Middle frontal gyrus (tissue), 1 donor: Measurements from ENCODE around the gene ENDOD1.
"Not testable (repeated sequence)": the region's sequence is repeated elsewhere in the genome, so short reads cannot be mapped to it uniquely, and the experiment has no call there.

Experiments
- DNase-seq: peaks from one replicate; pipeline ENCODE4 v3.0.0-alpha.2; 2015; ENCODE audit warnings: low spot score; ENCODE audit errors: extremely low spot score

ENDOD1 gene

DNA sequence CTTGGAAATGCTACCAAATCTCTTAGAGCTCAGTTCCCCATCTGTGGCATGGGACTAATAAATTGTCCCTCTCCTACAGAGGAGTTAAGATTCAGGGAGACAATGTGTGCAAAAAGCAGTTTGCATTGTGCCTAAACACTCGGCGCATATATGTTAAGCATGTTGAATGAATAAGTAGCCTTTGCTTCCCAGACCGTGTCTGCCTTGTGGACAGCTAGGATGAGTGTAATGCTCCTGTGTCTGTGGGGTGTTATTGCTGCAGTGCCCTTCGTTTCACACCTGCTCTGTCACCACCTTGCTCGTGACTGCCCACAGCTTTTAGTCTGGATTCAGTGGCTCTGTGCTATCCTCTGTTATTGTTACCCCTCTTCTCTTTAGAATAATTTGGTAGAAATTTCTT, 14.1 kb downstream of the ENDOD1 start:
- no peak for DNase-seq

DNA sequence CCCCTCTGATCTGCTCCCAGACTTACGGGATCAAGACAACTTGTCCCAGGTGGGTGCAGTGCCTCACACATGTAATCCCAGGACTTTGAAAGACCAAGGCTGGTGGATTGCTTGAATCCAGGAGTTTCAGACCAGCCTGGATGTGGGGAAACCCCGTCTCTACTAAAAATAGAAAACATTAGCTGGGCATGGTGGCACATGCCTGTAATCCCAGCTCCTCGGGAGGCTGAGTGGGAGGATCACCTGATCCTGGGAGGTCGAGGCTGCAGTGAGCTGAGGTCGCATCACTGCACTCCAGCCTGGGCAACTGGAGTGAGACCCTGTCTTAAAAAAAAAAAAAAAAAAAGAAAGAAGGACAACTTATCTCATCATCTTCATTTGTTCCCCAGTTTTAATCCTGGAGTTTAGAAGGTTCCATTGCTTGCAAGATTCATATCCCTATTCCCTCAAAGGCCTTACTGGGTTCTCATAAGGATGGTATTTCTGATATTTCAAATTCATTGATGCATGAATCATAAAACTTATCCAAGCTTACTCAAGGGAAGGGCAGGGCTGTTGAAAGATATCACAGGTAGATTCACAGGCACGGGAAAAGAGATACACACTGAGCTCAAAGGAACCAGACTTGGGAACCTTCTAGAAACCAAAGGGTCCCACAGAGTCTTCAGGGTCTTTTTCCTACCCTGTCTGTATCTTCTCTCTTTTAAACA, 14.6 kb downstream of the ENDOD1 start:
- DNase-seq: no peak

GRCh38 chr11:95104856-95105255, 15.2 kb downstream of the ENDOD1 start:
- no peak for DNase-seq

- DNase-seq: no peak
Observed at GRCh38 chr11:95108159-95108611, 18.5 kb downstream of the ENDOD1 start.

GRCh38 chr11:95108671-95109551, 19.3 kb downstream of the ENDOD1 start:
- no peak for DNase-seq

DNA sequence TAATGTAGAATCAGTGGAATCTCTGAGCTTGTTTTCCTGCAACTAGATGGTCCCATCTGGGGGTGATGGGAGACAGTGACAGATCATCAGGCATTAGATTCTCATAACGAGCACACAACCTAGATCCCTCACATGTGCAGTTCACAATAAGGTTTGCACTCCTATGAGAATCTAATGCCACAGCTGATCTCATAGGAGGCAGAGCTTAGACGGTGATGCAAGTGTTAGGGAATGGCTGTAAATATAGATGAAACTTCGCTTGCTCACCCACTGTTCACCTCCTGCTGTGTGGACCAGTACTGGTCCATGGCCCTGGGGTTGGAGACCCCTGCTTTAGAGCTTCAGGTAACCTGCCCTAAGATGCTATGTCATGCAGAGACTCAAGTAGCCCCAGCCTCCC, 21.8 kb downstream of the ENDOD1 start:
- not testable (repeated sequence) for DNase-seq

DNA sequence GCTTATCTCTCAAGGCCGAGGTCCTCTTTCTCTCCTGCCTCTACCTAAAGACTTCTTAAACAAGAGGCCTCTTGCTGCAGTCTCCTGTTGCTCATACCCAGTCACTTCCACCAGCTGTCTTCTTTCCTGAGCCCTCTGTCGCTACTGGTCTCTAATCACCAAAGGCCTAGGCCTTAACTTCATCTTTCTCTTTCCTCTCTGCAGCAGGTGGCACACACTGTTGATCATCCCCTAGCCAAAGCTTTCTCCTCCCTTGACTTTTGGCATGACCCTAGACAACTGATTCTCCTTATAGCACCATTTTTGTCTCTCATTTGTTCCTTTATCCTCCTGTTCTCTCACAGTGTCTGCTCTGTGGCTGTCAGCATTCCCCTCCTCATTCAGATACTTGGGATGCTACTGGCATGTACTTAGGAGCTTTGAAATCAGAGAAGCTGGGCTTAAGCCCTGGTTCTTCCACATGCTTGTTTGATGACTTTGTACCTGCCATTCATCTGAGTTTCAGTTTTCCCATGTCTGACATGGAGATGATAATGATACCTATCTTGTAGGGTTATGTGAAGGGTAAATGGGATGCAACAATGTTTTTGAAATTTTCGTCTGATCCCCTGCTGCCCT, 22.4 kb downstream of the ENDOD1 start:
- DNase-seq: no peak

GRCh38 chr11:95115597-95115996, 26.0 kb downstream of the ENDOD1 start:
- no peak for DNase-seq

DNA sequence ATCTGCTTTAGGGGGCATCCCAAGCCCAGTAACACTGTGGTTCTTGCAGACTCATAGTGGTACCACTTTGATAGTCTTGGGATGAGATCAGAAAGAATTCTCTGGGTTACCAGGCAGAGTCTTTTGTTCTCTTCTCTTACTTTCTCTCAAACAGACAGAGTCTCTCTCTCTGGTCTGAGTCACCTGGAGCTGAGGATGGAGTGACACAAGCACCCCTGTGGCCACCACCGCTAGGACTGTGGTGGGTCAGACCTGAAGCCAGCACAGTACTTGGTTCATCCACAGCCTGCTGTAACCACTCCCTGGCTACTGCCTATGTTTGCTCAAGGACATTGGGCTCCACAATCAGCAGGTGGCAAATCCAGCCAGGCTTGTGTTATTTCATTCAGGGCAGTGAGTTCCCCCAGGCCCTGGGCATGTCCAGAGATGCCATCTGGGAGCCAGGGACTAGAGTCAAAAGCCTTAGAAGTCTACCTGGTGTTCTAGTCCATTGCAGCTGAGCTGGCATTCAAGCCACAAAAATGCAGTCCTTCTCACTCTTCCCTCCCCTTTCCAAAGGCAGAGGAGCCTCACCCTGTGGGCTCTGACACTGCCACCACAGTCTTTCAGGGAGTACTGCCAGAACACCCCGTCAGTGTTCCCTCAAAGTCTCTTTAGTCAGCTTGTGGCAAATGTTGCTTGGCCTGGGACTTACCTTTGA, 29.9 kb downstream of the ENDOD1 start:
- DNase-seq: no peak

DNA sequence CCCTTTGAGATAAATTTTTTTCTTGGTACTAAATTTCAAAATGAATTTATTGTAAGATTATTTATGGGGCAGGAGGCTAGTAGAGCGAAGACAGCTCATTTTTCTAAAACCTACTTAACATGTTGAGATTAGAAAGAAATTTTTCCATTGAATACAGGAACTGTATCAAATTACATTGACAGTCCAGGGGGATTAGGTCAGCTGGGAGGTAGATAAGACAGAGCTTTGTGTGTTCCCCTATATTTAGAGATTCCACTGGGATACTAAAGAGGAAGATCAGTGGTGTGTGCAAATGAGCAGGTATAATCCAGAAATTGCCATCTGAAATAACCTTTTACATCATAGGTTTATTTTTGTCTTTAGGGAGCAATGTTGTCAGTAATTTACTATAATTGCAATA, 32.1 kb downstream of the ENDOD1 start:
- DNase-seq: no peak

- no peak for DNase-seq
Observed at GRCh38 chr11:95123556-95123955, 33.9 kb downstream of the ENDOD1 start.

DNA sequence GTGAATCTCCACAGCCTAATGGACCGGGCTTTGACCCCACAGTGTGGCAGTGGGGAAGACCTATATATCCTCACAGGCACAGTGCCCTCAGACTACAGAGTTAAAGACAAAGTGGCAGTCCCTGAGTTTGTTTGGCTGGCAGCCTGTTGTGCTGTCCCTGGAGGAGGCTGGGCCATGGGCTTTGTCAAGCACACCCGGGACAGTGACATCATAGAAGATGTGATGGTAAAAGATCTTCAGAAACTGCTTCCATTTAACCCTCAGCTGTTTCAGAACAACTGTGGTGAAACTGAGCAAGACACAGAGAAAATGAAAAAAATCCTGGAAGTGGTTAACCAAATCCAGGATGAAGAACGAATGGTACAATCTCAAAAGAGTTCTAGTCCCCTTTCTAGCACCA, 39.0 kb downstream of the ENDOD1 start:
- DNase-seq: no peak

DNA sequence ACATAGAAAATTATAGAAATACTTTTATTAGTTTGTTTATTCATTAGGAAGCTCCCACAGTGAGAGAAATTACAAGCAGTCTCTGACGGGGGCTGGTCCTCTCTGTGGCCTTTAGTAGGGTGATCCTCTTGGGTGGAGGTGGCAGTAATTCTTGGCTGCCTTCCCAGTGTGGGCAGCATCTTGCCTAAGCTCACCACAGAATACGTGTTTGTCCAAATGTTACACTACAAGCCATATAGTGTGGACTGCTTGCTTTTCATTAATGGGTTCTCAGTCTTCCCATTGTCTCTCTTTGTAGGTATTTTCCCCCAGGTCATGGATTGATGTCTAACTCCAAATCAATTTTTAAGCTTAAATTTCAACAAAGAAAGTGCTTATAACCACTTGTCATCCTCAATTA, 43.3 kb downstream of the ENDOD1 start:
- DNase-seq: no peak

- no peak for DNase-seq
Observed at GRCh38 chr11:95134491-95134890, 44.8 kb downstream of the ENDOD1 start.

- no peak for DNase-seq
Observed at GRCh38 chr11:95135155-95135554, 45.5 kb downstream of the ENDOD1 start.

DNA sequence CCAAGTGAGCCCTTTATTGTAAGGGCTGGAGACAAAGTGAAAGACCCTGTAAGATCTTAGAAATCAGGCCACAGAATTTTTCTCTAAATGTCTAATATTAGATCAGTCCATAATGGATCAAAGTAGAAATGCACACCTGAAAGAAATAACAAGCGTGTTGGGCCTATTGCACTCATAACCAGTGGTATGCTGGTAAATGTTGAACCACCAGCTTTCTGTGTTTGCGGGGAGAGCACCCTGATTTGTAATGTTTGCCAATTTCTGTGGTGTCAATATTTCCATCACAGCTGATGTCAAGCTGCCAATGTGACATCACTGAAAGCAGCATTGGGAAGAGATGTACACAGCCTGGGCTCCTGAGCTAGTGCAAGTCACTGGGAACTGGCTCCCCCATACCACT, 46.2 kb downstream of the ENDOD1 start:
- DNase-seq: no peak

DNA sequence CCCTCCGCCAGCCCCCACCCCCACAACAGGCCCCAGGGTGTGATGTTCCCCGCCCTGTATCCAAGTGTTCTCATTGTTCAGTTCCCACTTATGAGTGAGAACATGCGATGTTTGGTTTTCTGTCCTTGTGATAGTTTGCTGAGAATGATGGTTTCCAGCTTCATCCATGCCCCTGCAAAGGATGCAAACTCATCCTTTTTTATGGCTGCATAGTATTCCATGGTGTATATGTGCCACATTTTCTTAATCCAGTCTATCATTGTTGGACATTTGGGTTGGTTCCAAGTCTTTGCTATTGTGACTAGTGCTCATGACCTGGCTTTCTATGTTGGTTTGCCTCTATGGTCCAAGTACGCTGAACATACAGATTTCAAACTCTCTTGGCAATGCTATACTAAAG, 47.1 kb downstream of the ENDOD1 start:
- DNase-seq: not testable (repeated sequence)

GRCh38 chr11:95137299-95137698, 47.7 kb downstream of the ENDOD1 start:
- DNase-seq: no peak

GRCh38 chr11:95138448-95138847, 48.8 kb downstream of the ENDOD1 start:
- no peak for DNase-seq

DNA sequence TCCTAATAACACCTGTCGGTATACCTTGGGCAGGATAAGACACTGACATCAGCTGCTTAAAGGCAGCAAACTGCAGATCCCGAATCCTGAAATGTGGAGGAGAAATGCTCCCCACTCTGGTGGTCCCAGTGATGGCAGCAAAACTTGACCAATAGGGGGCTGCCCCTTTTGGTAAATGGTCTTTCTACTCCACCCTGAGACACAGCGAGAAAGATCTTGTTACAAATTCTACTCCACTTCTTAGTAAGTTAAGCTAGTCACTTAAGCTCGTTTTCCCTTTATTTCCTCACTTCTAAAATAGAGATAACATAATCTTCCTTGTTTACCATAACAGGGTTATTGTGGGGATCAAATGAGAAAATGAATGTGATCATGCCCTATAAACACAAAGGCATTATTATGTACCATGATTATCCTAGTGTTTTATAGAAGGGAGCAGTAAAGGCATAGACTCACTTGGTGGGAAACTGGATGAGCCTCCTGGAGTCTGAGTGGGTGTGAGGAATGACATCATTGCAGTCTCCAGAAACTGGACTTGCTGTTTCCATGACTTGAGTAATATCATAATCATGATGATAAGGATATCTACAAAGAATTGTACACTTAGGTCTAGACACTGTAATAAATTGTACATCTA, 50.9 kb downstream of the ENDOD1 start:
- DNase-seq: no peak

- DNase-seq: no peak
Observed at GRCh38 chr11:95142431-95142830, 52.8 kb downstream of the ENDOD1 start.
